ENCODE measurements around the gene GREM2. TPM values are rescaled to one million over a fixed set of nuclear protein-coding genes. Genes with fewer than 3 reads are reported as not detected.

Gene GREM2
- polyA plus RNA-seq, 1 donor from 2014 or later: 0.85 TPM

DNA sequence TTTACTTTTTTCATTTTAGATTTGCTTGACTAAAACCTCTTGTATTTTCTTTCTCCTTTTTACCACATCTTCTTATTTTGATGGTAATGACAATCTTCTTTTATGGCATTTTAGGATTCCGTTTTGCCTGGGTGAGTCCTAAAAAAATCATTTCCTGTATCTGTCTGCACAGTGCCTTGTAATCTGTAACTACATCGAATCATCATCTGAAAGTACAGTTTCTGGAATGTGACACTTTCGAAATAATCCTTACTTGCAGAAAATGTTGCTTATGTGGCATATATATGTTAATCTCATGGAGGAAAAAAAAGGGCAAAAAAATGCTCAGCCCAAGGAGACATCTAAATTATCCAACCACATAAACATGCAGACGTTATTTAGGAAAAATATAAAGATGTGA is 29.0 kb downstream of the GREM2 start:
- H4K20me1 ChIP-seq (ENCODE audit: insufficient read depth): no peaks in the 10 kb centered on the region
- H3K27ac ChIP-seq (ENCODE audit: low read length): no peak overlapping the region
- H3K36me3 ChIP-seq (ENCODE audit: insufficient read depth, low read length): no peaks in the 10 kb centered on the region
- H3F3A ChIP-seq (ENCODE audit: insufficient read depth, low read length, poor library complexity, severe bottlenecking): no peaks in the 10 kb centered on the region
- H3K4me3 ChIP-seq (ENCODE audit: low read length): no peak overlapping the region
- no peak overlapping the region for H3K9ac ChIP-seq (ENCODE audit: low read length)
- H3K9me3 ChIP-seq (ENCODE audit: low read length): no peaks in the 10 kb centered on the region
- no peaks in the 10 kb centered on the region for H3K9me2 ChIP-seq (ENCODE audit: insufficient read depth, low read length)
- H2AFZ ChIP-seq (ENCODE audit: low read depth, low read length): no peak overlapping the region
- H3K79me2 ChIP-seq (replicated peaks; ENCODE audit: insufficient read depth, low read length): no peaks in the 10 kb centered on the region
- H3K27me3 ChIP-seq (ENCODE audit: insufficient read depth, low read depth, low read length): no peaks in the 10 kb centered on the region
- no peak overlapping the region for H3K4me2 ChIP-seq (ENCODE audit: low read length)
- TF ChIP-seq, protein P1, sequence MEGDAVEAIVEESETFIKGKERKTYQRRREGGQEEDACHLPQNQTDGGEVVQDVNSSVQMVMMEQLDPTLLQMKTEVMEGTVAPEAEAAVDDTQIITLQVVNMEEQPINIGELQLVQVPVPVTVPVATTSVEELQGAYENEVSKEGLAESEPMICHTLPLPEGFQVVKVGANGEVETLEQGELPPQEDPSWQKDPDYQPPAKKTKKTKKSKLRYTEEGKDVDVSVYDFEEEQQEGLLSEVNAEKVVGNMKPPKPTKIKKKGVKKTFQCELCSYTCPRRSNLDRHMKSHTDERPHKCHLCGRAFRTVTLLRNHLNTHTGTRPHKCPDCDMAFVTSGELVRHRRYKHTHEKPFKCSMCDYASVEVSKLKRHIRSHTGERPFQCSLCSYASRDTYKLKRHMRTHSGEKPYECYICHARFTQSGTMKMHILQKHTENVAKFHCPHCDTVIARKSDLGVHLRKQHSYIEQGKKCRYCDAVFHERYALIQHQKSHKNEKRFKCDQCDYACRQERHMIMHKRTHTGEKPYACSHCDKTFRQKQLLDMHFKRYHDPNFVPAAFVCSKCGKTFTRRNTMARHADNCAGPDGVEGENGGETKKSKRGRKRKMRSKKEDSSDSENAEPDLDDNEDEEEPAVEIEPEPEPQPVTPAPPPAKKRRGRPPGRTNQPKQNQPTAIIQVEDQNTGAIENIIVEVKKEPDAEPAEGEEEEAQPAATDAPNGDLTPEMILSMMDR (IDR thresholded peaks at IDR 0.05; ENCODE audit: poor library complexity, severe bottlenecking): no peak
- TF ChIP-seq TAF1 (IDR thresholded peaks at IDR 0.05; ENCODE audit: low read depth) (no peak), RAD21 (conservative IDR thresholded peaks at IDR 0.05) (no peak), MXI1 (conservative IDR thresholded peaks at IDR 0.05; ENCODE audit: poor library complexity, severe bottlenecking) (no peak), POLR2AphosphoS5 (IDR thresholded peaks at IDR 0.05) (no peak), EP300 (conservative IDR thresholded peaks at IDR 0.05; ENCODE audit: poor library complexity, severe bottlenecking) (no peak), SMC3 (conservative IDR thresholded peaks at IDR 0.05; ENCODE audit: poor library complexity) (no peak), EZH2 (IDR thresholded peaks at IDR 0.05; ENCODE audit: borderline replicate concordance, insufficient read depth, low read length, poor library complexity, severe bottlenecking) (no peak)
- TF ChIP-seq, protein P2, sequence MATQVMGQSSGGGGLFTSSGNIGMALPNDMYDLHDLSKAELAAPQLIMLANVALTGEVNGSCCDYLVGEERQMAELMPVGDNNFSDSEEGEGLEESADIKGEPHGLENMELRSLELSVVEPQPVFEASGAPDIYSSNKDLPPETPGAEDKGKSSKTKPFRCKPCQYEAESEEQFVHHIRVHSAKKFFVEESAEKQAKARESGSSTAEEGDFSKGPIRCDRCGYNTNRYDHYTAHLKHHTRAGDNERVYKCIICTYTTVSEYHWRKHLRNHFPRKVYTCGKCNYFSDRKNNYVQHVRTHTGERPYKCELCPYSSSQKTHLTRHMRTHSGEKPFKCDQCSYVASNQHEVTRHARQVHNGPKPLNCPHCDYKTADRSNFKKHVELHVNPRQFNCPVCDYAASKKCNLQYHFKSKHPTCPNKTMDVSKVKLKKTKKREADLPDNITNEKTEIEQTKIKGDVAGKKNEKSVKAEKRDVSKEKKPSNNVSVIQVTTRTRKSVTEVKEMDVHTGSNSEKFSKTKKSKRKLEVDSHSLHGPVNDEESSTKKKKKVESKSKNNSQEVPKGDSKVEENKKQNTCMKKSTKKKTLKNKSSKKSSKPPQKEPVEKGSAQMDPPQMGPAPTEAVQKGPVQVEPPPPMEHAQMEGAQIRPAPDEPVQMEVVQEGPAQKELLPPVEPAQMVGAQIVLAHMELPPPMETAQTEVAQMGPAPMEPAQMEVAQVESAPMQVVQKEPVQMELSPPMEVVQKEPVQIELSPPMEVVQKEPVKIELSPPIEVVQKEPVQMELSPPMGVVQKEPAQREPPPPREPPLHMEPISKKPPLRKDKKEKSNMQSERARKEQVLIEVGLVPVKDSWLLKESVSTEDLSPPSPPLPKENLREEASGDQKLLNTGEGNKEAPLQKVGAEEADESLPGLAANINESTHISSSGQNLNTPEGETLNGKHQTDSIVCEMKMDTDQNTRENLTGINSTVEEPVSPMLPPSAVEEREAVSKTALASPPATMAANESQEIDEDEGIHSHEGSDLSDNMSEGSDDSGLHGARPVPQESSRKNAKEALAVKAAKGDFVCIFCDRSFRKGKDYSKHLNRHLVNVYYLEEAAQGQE (IDR thresholded peaks at IDR 0.05; ENCODE audit: borderline replicate concordance): no peak

DNA sequence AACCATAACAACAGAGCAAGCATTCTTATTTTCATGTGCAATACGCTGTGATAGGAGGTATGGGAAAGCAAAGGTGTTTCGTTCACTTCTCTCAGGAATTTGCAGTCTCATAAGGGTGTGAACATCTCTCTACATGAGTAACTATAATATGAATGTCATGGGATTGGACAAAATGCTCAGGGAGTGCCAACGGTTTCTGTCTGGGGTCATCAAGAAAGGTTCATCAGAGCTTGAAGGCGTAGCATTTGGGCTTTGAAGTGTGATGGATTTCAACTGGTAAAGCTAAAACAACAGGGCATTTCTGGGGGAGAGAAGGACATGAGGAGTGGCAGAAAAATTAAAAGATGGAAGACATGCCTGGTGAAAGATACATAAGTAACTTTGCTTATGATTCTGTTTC is 32.4 kb downstream of the GREM2 start:
- H3K4me3 ChIP-seq (ENCODE audit: low read length): no peak overlapping the region
- no peaks in the 10 kb centered on the region for H3K9me3 ChIP-seq (ENCODE audit: low read length)
- no peaks in the 10 kb centered on the region for H4K20me1 ChIP-seq (ENCODE audit: insufficient read depth)
- no peaks in the 10 kb centered on the region for H3K9me2 ChIP-seq (ENCODE audit: insufficient read depth, low read length)
- no peak overlapping the region for H3K9ac ChIP-seq (ENCODE audit: low read length)
- TF ChIP-seq EZH2 (IDR thresholded peaks at IDR 0.05; ENCODE audit: borderline replicate concordance, insufficient read depth, low read length, poor library complexity, severe bottlenecking): no peak
- no peak for TF ChIP-seq RAD21 (conservative IDR thresholded peaks at IDR 0.05)
- H3K4me2 ChIP-seq (ENCODE audit: low read length): no peak overlapping the region
- H3K27ac ChIP-seq (ENCODE audit: low read length): no peak overlapping the region
- H3F3A ChIP-seq (ENCODE audit: insufficient read depth, low read length, poor library complexity, severe bottlenecking): no peaks in the 10 kb centered on the region
- H3K27me3 ChIP-seq (ENCODE audit: insufficient read depth, low read depth, low read length): no peaks in the 10 kb centered on the region
- no peaks in the 10 kb centered on the region for H3K79me2 ChIP-seq (replicated peaks; ENCODE audit: insufficient read depth, low read length)
- no peak overlapping the region for H2AFZ ChIP-seq (ENCODE audit: low read depth, low read length)
- H3K36me3 ChIP-seq (ENCODE audit: insufficient read depth, low read length): no peaks in the 10 kb centered on the region

DNA sequence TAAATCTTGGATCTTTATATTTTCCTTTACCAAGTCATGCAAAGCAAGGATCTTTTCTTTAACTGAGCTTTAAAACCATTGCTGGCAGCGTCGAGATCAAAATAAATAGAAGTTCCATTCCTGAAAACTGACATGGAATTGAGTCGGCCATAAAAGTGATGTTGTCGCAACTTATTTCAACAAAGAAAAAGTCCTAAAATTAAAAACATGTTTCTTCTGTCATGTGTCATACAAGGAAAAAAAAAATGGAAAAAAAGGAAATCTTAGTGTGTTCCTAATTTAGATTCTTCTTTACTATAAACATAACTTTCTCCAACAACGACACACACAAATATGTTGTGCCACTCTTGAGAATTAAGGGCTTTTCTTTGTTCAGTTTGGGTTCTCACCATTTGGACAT is 34.9 kb downstream of the GREM2 start:
- no peak overlapping the region for H3K4me2 ChIP-seq (ENCODE audit: low read length)
- H2AFZ ChIP-seq (ENCODE audit: low read depth, low read length): no peak overlapping the region
- H3K36me3 ChIP-seq (ENCODE audit: insufficient read depth, low read length): no peaks in the 10 kb centered on the region
- H3K9me2 ChIP-seq (ENCODE audit: insufficient read depth, low read length): no peaks in the 10 kb centered on the region
- no peaks in the 10 kb centered on the region for H4K20me1 ChIP-seq (ENCODE audit: insufficient read depth)
- no peaks in the 10 kb centered on the region for H3K27me3 ChIP-seq (ENCODE audit: insufficient read depth, low read depth, low read length)
- no peak overlapping the region for H3K27ac ChIP-seq (ENCODE audit: low read length)
- H3K79me2 ChIP-seq (replicated peaks; ENCODE audit: insufficient read depth, low read length): no peaks in the 10 kb centered on the region
- H3F3A ChIP-seq (ENCODE audit: insufficient read depth, low read length, poor library complexity, severe bottlenecking): no peaks in the 10 kb centered on the region
- no peak overlapping the region for H3K9ac ChIP-seq (ENCODE audit: low read length)
- no peaks in the 10 kb centered on the region for H3K9me3 ChIP-seq (ENCODE audit: low read length)
- no peak for TF ChIP-seq EP300 (conservative IDR thresholded peaks at IDR 0.05; ENCODE audit: poor library complexity, severe bottlenecking)
- no peak for TF ChIP-seq TAF1 (IDR thresholded peaks at IDR 0.05; ENCODE audit: low read depth)
- no peak overlapping the region for H3K4me3 ChIP-seq (ENCODE audit: low read length)
